Parathyroid adenoma (tissue), 2 donors: ENCODE measurements around the gene USP10.

Experiments used
- H2AFZ ChIP-seq: fragments of 300-600 bp; sonication (generic); one replicate; pipeline ENCODE4 v1.7.0; 2017; ENCODE audit warnings: antibody characterized with exemption, mild to moderate bottlenecking
- H3K27ac ChIP-seq: fragments of 300-600 bp; sonication (generic); one replicate; pipeline ENCODE4 v1.7.0; 2017
- H3K27me3 ChIP-seq: fragments of 300-600 bp; sonication (generic); one replicate; pipeline ENCODE4 v1.7.0; 2017; ENCODE audit warnings: low read length; ENCODE audit not compliant: control insufficient read depth, insufficient read depth
- H3K36me3 ChIP-seq: fragments of 300-600 bp; sonication (generic); one replicate; pipeline ENCODE4 v1.7.0; 2017; ENCODE audit warnings: low read length; ENCODE audit not compliant: control insufficient read depth, insufficient read depth
- H3K4me1 ChIP-seq: fragments of 300-600 bp; sonication (generic); one replicate; pipeline ENCODE4 v1.7.0; 2017; ENCODE audit warnings: control low read depth
- H3K4me2 ChIP-seq: fragments of 300-600 bp; sonication (generic); one replicate; pipeline ENCODE4 v1.7.0; 2017; ENCODE audit warnings: low read length
- H3K4me3 ChIP-seq: fragments of 300-600 bp; sonication (generic); one replicate; pipeline ENCODE4 v1.7.0; 2017; ENCODE audit warnings: low read depth, low read length
- H3K79me2 ChIP-seq: fragments of 300-600 bp; sonication (generic); one replicate; pipeline ENCODE4 v1.7.0; 2017; ENCODE audit warnings: control low read depth
- H3K9ac ChIP-seq: fragments of 300-600 bp; sonication (generic); one replicate; pipeline ENCODE4 v1.7.0; 2017; ENCODE audit warnings: mild to moderate bottlenecking
- H3K9me3 ChIP-seq: fragments of 300-600 bp; sonication (generic); one replicate; pipeline ENCODE4 v1.7.0; 2017; ENCODE audit warnings: low read length; ENCODE audit not compliant: control insufficient read depth
- TF ChIP-seq, protein P1 (sequence below): fragments of 300-600 bp; sonication (generic); IDR thresholded peaks from one replicate; pipeline ENCODE4 v1.7.0; 2017; ENCODE audit warnings: antibody characterized with exemption, mild to moderate bottlenecking
- donor health status: primary hyperparathyroidism.

The USP10 gene

DNA sequence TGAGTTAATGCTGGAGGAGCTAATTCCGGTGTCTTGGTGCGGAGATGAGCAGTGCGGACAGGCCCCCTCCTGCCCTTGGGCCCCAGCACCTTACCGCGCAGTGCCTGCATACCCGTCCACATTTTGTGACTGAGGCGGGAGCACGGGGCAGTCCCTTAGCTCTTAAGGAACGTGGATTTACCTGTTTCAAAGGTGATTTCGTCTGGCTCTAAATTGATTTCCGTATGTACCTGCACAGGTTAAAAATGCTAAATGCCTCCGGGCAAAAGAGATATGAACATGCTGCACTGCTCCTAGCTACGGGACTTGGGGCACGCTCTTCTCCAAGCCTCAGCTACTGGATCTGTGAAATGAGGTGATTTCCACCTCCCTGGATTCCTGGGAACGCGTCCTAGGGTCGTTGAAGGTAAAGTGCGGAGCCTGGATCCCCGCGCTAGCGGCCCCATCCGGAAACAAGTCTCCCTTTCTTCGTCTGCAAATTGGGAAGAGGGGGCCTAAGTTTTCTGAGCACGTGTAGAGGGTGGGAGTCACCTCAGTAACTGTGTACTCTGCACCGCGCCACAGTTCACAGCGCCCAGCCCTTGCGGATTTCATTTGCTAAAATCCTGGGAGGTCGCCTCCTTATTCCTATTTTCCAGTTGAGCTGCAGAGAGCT lies 119.3 kb downstream of the USP10 start:
- no peaks in the 10 kb centered on the region for H3K9me3 ChIP-seq
- TF ChIP-seq, protein P1, sequence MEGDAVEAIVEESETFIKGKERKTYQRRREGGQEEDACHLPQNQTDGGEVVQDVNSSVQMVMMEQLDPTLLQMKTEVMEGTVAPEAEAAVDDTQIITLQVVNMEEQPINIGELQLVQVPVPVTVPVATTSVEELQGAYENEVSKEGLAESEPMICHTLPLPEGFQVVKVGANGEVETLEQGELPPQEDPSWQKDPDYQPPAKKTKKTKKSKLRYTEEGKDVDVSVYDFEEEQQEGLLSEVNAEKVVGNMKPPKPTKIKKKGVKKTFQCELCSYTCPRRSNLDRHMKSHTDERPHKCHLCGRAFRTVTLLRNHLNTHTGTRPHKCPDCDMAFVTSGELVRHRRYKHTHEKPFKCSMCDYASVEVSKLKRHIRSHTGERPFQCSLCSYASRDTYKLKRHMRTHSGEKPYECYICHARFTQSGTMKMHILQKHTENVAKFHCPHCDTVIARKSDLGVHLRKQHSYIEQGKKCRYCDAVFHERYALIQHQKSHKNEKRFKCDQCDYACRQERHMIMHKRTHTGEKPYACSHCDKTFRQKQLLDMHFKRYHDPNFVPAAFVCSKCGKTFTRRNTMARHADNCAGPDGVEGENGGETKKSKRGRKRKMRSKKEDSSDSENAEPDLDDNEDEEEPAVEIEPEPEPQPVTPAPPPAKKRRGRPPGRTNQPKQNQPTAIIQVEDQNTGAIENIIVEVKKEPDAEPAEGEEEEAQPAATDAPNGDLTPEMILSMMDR: no peak
- no peak overlapping the region for H3K9ac ChIP-seq
- no peaks in the 10 kb centered on the region for H3K4me1 ChIP-seq
- H3K27me3 ChIP-seq: no peaks in the 10 kb centered on the region
- H3K79me2 ChIP-seq: no peaks in the 10 kb centered on the region
- no peak overlapping the region for H2AFZ ChIP-seq
- no peak overlapping the region for H3K4me2 ChIP-seq
- no peak overlapping the region for H3K27ac ChIP-seq
- H3K36me3 ChIP-seq: no peaks in the 10 kb centered on the region
- peak overlapping the region; percentile 15 for H3K4me3 ChIP-seq

DNA sequence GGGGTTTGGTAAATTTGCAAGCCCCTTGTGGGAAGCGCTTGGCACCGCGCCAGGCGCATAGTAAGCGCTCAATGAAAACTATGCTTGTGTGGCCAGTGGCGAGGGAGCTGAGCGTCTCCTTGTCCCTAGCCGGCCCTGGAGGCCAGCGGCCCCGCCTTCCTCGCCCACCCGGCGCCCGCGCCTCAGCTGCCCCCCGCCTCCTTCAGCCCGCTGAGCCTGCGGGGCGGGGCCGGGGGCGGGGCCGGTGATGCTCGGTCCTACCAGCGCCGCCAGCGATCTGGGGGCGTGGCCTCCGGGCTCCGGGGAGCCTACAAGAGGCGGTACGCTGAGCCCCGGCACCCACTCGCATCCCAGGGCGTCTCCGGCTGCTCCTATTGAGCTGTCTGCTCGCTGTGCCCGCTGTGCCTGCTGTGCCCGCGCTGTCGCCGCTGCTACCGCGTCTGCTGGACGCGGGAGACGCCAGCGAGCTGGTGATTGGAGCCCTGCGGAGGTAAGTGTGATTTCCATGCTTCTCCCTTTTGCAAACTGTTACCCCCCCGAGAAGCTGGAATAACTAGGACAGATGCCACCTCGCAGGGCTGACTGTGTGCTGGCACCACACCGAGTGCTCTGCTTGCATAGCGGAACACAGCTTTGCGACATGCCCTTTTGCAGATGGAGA lies 120.0 kb downstream of the USP10 start, which contains the start of gene CRISPLD2:
TSS of gene CRISPLD2 (plus strand) at position 342 of the 661 bp plus-strand sequence. CDS start 18,511 bp downstream, outside the sequence.
- TF ChIP-seq, protein P1: no peak
- Histone ChIP-seq H3K4me3 (peak within 1 kb of the TSS; percentile 15), H3K9me3 (no peaks in the 10 kb centered on the region), H3K4me1 (no peaks in the 10 kb centered on the region), H3K9ac (no peak within 1 kb of the TSS), H3K27ac (no peak within 1 kb of the TSS), H3K27me3 (no peaks in the 10 kb centered on the region), H3K4me2 (peak within 1 kb of the TSS; percentile 60), H3K36me3 (no peaks in the 10 kb centered on the region), H2AFZ (peak within 1 kb of the TSS; percentile 47), H3K79me2 (no peaks in the 10 kb centered on the region)

DNA sequence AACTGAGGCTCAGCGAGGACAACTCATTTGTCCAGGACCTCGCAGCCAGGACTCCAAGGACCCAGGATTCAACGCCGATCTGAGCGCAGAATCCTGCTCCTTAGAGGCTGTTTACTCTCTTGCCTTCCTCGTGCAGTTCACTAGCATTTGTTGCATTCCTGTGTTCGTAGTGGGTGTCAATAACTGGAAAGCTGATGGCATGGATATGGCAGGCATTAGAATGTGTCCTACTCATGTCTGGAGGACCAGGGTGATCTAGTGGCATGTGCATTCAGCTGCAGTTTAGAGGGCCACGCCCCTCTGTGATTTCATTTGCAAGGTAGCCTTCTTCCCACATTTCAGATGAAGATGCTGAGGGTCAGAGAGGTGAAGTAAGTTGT lies 120.5 kb downstream of the USP10 start:
- no peaks in the 10 kb centered on the region for H3K79me2 ChIP-seq
- H3K27me3 ChIP-seq: no peaks in the 10 kb centered on the region
- no peak overlapping the region for H3K9ac ChIP-seq
- TF ChIP-seq, protein P1: no peak
- no peak overlapping the region for H2AFZ ChIP-seq
- no peak overlapping the region for H3K27ac ChIP-seq
- no peaks in the 10 kb centered on the region for H3K9me3 ChIP-seq
- no peak overlapping the region for H3K4me3 ChIP-seq
- peak overlapping the region; percentile 60 for H3K4me2 ChIP-seq
- no peaks in the 10 kb centered on the region for H3K36me3 ChIP-seq
- no peaks in the 10 kb centered on the region for H3K4me1 ChIP-seq

DNA sequence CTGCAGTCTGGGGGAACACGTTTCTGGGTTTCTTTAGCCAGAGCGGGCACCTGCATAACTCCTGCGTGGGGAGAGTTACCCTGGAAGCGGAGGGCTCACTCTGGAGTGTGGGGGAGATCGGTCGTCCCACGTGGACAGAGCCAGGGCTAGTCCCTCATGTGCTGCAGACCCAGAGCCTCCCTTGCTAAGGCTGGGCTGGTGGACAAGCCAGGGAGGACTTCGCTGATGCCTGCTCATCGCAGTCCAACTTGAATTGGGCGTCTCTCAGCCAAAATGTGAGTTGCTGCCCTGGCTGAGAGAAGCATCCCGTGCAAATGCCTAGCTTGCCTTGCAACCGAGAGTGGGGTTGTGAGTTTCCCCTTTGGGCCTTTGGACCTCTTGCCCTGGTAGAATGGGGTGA lies 121.0 kb downstream of the USP10 start:
- H3K4me2 ChIP-seq: no peak overlapping the region
- no peak overlapping the region for H3K9ac ChIP-seq
- no peaks in the 10 kb centered on the region for H3K36me3 ChIP-seq
- peak overlapping the region; percentile 15 for H3K27ac ChIP-seq
- H3K79me2 ChIP-seq: no peaks in the 10 kb centered on the region
- H3K9me3 ChIP-seq: no peaks in the 10 kb centered on the region
- H3K4me3 ChIP-seq: no peak overlapping the region
- H3K27me3 ChIP-seq: no peaks in the 10 kb centered on the region
- TF ChIP-seq, protein P1: no peak
- no peak overlapping the region for H2AFZ ChIP-seq
- H3K4me1 ChIP-seq: no peaks in the 10 kb centered on the region
